ENCODE results near the gene PAQR3. TPM values are rescaled to one million over a fixed set of nuclear protein-coding genes. Genes with fewer than 3 reads are reported as not detected.
A peak's percentile ranks its signal among the peaks of the same experiment; 100 is the strongest.
"Not testable (repeated sequence)": the region's sequence is repeated elsewhere in the genome, so short reads cannot be mapped to it uniquely, and the experiment has no call there.

Gene PAQR3
- total RNA-seq, 1 donor from 2014 or later: 7.0 TPM

DNA sequence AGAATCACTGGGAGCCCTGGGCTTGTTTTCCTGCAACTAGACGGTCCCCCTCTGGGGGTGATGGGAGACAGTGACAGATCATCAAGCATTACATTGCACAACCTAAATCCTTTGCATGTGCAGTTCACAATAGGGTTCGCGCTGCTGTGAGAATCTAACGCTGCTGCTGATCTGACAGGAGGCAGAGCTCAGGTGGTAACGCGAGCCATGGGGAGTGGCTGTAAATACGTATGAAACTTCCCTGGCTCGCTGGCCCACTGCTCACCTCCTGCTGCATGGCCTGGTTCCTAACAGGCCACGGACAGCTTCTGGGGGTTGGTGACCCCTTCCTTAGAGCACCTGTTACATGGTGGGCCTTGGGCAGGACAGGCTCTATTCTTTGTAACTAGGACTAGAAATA lies 10.4 kb downstream of the PAQR3 start:
- no peak for DNase-seq (ENCODE audit: low spot score)

DNA sequence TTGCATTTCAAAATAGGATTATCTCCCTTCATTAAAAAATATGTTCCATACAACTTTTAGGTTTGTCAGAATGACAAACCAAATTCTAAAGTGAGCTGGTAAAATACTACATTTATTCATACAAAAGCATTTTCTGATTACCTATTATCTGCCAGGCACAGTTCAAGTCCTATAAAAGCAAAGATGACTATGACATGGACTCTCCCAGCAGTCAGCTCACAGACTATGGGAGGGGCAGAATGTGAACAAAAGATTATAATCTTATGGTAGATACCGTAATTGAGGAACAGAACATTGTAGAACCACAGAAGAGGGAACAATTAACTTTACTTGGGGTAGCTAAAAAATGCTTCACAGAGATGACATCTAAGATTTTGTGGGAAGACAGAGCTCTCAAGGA lies 12.4 kb downstream of the PAQR3 start:
- DNase-seq (ENCODE audit: low spot score): no peak

DNA sequence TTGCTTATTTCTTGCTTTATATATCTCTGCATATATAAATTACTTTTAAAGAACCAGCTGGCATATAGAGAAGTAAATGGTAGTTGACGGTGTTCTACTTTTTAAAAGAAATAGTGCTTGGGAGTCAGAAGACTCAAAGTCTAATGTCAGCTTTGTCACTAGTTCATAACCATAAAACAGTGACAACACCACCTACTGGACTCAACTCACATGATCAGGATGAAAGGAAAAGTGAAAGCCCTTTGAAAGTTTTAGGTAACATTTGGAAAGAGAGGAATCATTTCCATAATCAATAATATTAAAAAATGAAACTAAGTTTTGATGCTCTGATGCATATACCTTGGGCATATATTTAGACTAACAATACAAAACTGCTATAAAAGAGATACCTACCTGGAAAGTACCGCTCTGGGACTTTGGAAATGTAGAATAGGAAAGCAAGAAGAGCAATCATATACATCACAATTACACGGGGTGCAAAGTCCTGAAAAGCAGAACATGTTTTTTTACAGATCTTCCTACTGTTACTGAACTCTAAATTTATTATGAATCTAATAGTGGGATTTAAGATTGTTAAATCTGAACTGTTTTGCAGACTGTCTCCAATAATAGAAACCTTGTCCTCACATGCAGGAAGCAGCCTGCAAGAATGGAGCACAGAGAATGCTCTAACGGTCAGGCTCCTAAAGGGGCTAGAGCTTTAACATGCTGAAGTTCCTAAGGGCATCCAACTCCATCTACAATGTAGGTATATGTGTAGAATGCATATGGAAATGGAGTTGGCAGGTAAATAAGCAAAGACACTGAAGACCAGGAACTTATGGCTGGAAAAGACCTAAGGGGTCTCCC lies 15.6 kb downstream of the PAQR3 start:
- DNase-seq (ENCODE audit: low spot score): no peak

DNA sequence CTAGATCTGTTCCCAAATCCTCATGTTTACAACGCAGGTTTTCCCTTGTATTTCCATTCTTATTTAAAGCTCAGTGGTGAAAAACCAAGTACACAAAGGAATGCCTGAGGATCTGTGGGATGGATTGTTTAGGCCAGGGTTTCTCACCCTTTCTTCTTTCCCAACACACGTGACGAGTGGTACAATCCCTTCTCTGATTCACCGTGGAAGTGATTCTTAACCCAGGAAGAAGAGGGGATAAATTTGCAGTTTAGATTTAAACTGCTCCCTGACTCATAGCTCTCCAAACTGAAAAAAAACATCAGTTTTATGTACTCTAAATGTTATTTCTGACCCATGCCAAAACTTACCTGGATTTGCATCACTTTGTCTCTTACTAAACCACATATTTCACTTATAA lies 17.0 kb downstream of the PAQR3 start:
- no peak for DNase-seq (ENCODE audit: low spot score)

DNA sequence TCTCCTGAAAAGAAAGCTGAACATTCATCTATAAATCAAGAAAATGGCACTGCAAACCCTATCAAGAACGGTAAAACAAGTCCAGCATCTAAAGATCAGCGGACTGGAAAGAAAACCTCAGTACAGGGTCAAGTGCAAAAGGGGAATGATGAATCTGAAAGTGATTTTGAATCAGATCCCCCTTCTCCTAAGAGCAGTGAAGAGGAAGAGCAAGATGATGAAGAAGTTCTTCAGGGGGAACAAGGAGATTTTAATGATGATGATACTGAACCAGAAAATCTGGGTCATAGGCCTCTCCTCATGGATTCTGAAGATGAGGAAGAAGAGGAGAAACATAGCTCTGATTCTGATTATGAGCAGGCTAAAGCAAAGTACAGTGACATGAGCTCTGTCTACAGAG lies 28.6 kb downstream of the PAQR3 start:
- no peak for DNase-seq (ENCODE audit: low spot score)

DNA sequence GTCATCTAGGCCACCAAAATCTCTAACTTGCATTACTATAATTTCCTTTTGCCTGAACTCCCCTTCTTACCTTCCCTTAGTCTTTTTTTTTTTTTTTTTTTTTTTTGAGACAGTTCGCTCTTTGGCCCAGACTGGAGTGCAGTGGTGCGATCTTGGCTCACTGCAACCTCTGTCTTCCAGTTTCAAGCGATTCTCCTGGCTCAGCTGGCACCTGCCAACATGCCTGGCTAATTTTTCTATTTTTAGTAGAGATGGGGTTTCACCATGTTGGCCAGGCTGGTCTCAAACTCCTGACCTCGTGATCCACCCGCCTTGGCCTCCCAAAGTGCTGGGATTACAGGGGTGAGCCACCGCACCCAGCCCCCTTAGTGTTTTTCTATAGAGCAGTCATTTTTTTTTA lies 30.3 kb downstream of the PAQR3 start:
- not testable (repeated sequence) for DNase-seq (ENCODE audit: low spot score)

DNA sequence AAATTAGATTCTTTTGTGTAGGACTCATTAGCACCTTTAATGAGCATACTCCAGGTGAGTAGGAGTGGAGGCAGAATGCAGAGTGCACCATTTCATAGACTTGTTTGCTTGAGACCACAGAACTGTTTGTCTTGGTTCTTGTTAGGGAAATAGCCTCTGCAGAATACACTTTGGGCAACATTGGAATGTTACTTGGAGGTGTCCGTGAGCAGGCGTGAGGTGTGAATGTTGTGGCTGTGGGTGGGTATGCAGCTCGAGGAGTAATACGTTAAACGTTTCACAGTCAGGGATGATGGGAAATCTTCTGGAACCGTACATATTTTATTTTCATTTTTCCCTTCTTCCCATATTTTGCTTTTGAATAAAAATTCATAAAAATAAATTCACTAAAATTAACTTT lies 31.6 kb downstream of the PAQR3 start:
- DNase-seq (ENCODE audit: low spot score): no peak

DNA sequence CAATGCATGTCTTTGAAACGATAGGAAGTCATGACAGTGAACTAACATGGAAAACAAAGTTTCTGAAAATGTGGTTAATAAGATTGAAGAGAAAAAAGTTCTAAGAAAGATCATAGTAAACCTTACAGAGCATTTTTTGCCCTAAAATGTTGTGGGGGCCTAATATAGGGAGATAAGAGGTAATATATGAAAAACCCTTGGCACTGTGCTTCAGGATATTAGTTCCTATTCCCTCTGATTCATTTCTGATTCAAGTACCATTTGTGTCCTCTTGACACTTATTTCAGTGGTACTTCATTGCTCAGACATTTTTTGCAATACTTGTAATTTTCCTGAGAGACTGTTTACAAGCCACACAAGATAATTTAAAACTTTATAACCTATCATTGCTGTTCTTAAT lies 35.1 kb downstream of the PAQR3 start:
- DNase-seq (ENCODE audit: low spot score): no peak

DNA sequence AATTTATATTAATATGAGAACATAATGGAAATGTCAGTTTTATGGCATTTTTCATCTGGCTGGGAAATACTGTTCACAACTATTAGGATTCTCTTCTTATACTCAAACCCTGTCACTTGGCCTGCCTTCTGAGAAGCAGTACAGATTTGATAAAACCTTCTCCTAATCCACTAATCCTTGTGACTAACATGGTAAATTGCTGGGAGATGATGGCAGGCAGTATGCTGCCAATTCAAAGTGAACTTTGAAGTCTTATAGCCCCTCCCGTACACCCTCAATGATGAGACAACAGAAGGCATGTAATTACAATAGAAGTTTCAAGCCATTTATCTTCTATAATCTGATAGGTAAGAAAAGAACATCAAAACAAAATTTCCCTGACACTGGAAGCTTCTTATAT lies 36.9 kb downstream of the PAQR3 start:
- peak; percentile 59 for DNase-seq (ENCODE audit: low spot score)

DNA sequence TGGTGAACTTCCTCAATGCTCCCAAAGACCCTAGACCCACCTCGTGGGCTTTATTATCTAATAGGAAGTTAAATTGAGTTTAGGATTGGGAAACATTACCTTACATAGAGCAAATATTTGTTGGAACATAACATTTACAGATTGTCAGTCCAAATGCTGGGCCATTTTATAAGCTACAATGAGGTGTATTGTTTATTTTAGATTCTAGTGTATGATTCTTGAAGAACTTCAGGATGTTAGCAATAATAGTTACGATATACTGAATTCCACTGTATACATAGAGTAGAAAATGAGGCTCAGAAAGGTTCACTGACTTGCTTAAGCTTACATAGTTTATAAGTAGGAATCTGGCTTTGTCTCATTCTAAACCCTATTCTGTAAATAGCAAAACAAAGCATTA lies 37.4 kb downstream of the PAQR3 start:
- no peak for DNase-seq (ENCODE audit: low spot score)

DNA sequence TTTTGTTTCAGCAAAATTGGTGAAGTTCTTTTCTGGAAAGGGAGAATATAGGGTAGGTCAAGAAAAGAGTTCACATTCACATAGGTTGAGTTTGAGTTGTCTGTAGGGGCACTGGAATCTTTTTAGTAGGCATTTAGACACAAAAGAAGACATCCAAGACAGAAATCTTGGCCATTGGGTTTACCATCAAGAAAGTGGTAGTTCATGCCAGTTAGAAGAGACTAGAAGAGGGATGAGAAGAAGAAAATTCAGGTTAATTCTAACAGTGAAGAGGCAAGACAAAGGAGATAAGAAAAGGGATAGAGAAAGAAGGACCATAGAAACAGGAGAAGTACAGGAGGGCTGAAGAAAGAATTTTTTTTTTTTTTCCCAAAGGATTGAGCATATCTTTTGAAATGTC lies 39.9 kb downstream of the PAQR3 start:
- DNase-seq (ENCODE audit: low spot score): no peak

DNA sequence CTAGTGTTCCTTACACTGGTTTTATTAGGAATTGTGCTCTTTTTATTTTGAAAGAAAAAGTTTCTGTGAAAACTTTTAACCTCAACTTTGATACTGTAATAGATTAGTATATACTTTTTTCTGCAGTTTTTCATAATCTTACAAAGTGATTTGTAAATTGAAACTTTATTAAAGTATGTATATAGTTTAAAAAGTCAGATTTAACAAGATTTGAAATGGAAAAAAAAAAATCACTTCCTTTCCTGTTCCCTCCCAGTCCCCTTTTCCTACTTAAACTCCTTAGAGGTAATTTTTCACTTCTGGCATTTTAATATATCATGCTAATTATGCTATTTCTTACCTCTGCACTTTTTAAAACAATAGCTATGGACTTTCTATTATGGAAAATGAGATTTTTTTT lies 49.3 kb downstream of the PAQR3 start:
- no peak for DNase-seq (ENCODE audit: low spot score)

DNA sequence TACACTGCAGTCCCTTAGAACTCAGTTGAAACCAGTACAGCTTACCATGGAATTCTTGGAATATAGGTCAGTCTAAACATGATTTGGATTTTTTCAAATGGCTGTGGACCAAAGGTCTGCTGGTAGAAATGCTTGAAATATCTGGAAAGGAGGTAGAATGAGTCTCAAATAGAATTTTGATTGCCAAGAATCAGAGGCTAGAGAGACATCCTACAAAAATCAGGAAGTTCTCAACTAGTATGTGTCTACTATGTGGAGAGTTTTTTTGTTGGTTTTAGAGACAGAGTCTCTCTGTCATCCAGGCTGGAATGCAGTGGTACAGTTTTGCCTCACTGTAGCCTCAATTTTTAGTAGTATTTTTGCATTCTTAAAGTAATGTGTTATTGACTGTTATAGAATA lies 53.6 kb downstream of the PAQR3 start:
- DNase-seq (ENCODE audit: low spot score): no peak

DNA sequence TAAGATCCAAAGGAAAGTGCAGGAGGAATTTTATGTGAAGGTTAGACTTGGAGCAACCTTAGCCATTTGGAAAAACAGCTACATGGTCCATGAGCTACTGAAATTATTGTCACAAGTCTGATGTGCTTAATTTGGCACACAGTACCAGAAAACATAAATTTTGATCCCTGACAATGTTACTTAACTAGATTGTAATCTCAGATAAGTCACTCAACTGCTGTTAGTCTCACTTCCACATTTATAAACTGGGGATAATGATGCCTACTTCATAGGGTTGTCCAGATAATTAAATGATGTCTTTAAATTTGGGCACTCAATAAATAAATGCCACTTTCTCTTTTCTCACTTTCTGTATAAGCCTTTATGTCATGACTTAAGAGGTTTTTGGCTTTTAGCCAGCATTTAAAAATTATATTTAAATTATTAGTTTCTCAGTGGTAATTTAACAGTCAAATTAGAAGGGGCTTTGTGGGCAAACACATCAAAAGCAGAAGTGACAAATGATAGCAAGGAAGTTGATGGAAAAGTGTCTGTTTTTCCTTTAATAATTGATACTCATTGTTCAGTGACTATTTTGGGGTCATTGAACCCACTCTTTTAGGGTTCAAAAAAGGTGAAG lies 58.3 kb downstream of the PAQR3 start:
- no peak for DNase-seq (ENCODE audit: low spot score)

DNA sequence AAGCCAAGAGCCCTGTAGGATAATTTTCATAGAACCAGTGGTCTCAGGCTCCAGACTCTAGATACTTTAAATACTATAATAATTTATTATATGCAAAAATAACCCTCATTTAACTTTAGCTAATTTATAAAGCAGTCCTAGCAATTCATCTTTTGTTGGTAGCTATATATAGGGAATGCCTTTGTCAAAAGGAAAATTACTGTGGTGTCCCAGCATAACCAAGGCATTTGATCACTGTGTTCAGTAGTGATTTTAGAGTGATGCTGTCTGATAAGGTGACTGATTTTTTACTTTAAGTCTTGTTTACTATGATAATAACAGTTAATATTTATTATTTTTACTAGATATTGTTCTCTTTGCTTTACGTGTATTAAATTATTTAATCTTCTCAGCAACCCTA lies 61.2 kb downstream of the PAQR3 start:
- no peak for DNase-seq (ENCODE audit: low spot score)

DNA sequence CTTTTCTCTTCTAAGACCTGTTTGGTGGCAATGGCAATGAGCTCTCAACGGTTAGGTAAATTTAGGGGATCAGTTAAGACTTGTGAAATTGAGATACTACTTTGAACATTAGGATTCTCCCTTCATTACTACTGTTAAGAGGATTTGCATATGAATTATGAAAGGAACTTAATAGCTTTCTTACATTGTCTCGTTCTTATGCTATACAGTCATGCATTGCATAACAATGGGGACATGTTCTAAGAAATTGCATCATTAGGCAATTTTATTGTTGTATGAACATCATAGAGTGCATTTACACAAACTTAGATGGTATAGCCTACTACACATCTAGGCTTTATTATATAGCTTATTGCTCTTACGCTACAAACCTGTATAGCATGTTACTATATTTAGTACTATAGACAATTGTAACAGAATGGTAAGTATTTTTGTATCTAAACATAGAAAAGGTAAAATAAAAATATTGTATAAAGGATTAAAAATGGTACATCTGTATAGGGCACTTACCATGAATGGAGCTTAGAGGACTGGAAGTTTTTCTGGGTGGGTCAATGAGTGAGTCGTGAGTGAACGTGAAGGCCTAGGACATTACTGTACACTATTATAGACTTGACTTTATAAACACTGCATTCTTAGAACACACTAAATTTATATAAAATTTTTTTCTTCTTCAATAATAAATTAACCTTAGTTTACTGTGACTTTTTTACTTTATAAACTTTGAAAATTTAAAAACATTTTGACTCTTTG lies 62.5 kb downstream of the PAQR3 start:
- DNase-seq (ENCODE audit: low spot score): no peak

DNA sequence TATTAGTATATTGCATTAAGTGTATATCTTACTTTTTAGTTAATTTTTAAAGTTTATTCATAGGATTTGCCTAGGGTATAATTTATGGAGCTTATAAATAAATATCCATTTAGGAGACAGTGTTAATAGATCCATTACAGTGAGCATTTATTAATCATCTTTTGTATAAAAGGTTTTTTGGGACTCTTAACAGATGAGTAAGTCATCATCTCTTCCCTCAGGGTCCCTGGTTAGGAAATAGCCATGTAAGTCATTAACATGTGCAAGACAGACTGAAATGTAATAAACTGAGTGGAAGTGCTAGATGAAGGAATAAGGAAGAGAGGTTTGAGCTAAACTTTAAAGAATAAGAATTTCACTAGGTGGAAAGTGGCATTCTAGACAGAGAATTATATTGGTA lies 69.2 kb downstream of the PAQR3 start:
- no peak for DNase-seq (ENCODE audit: low spot score)

DNA sequence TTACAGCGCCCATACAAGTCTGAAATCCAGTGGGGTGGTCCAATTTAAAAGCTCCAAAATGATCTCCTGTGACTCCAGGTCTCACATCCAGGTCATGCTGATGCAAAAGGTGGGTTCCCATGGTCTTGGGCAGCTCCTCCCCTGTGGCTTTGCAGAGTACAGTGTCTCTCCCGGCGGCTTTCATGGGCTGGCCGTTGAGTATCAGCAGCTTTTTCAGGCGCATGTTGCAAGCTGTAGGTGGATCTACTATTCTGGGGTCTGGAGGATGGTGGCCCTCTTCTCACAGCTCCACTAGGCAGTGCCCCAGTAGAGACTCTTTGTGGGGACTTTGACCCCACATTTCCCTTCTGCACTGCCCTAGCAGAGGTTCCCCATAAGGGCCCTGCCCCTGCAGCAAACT lies 70.5 kb downstream of the PAQR3 start:
- not testable (repeated sequence) for DNase-seq (ENCODE audit: low spot score)

DNA sequence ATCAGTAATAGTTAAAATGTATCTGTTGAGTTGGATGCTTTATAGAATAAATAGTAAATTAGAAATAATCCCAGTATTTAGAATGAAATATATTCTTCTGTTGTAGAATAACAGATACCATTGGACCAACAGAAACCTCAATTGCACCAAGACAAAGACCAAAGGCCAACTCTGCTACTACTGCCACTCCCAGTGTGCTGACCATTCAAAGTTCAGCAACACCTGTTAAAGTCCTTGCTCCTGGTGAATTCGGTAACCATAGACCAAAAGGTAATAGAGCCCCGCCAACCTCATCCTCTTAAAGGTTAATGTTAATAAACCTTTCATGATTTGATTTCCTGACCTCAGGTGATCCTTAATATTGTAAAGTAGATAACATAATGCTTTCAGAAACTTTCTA lies 73.8 kb downstream of the PAQR3 start:
- no peak for DNase-seq (ENCODE audit: low spot score)

DNA sequence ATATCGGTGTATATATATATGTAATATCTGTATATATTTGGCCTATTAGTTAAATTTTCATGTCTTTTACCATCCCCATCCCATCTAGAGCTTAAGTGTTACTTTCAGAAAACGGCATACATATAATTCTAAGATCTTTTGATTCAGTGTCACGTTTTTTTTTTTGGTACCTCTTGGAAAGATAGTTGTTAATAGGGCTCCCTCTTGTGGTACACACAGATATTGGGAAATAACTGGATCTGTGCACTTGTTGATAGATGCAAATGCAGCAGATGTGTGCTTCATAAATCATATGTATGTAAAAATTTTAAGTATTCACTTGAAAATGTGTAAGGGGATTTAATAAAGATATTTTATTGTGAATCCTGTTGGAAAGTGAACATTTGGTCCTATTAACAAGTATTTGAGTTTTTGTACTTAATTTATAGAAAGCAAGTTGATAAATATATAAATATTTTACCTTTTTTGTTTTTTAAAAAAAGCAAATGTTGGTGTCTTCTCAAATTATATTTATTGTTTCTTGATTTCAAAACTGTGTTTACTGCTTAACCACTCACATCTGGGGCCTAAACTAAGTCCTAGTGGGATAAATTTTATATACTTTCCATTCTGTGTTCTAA lies 74.7 kb downstream of the PAQR3 start:
- peak; percentile 77 for DNase-seq (ENCODE audit: low spot score)

DNA sequence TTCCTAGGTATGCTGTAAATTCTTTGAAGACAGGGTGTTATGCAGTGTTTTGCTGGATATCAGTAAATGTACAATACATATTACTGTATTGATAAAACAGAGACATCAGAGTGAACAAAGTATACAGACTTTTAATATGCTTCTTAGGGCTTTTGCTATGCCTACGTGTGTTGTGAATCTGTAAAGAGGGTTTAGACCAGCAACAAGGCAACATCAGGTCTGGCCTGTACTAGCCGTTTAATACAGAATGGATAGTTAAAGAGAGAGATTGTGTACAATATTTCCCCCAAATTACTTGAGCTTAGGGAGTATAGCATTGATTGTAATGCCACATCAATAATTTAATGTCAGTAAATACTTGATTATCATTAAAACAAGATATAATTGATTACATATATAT lies 75.2 kb downstream of the PAQR3 start:
- DNase-seq (ENCODE audit: low spot score): no peak

DNA sequence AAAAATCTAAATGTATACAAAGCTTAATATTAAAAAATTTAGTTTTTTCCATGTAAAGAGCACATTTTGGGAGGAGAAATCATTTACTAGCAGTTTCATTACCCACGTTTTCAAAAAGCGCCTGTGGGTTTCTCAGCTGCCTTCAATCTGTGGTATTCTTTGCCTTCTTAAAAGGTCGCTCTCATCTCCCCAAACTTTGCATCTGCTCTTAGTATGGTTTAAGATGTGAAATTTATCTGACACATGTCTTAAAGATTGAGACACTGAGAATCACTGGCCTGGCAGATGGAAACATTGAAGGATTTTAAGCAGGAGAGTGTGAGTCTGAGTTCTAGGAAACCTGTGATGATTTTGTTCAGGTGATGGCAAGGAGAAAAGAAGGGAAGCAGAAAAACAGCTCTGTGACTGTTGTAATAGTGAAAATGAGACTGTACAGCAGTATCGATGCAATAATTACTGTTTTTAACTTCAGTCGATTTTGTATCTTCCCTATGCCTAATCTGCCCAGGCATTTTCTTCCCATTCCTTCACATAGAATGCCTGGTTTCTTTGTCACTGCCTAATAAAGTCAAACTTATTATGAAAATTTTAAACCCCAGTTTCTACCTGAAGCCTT lies 75.9 kb downstream of the PAQR3 start:
- DNase-seq (ENCODE audit: low spot score): no peak

Data from umbilical cord (tissue), 2 donors.